Putamen (tissue), 1 donor: ENCODE data around the gene OBP2A.
"Not testable (repeated sequence)": the region's sequence is repeated elsewhere in the genome, so short reads cannot be mapped to it uniquely, and the experiment has no call there.

Source experiments
- DNase-seq: peaks from one replicate; pipeline ENCODE4 v3.0.0-alpha.2; 2016; ENCODE audit warnings: low spot score

The OBP2A gene

GRCh38 chr9:135526730-135527571 is 19.0 kb upstream of the OBP2A start:
- no peak for DNase-seq

- DNase-seq, result not testable (repeated sequence)
These were observed 17.0 kb upstream of the OBP2A start for GRCh38 chr9:135528842-135529435.

GRCh38 chr9:135530146-135530545 is 15.8 kb upstream of the OBP2A start:
- no peak for DNase-seq

GRCh38 chr9:135531096-135531495 is 14.8 kb upstream of the OBP2A start:
- DNase-seq, result no peak

- DNase-seq, result no peak
These were observed 12.8 kb upstream of the OBP2A start for GRCh38 chr9:135533113-135533512.

GRCh38 chr9:135533674-135534073 is 12.3 kb upstream of the OBP2A start:
- DNase-seq, result no peak

GRCh38 chr9:135534192-135534711 is 11.7 kb upstream of the OBP2A start:
- not testable (repeated sequence) for DNase-seq

- not testable (repeated sequence) for DNase-seq
These were observed 11.1 kb upstream of the OBP2A start for GRCh38 chr9:135534826-135535225.

- DNase-seq, result not testable (repeated sequence)
These were observed 10.3 kb upstream of the OBP2A start for GRCh38 chr9:135535631-135536030.

- DNase-seq, result no peak
These were observed 9.7 kb upstream of the OBP2A start for GRCh38 chr9:135536216-135536615.

- not testable (repeated sequence) for DNase-seq
These were observed 2.5 kb upstream of the OBP2A start for GRCh38 chr9:135543262-135543894.

GRCh38 chr9:135544981-135545635 is 818 bp upstream of the OBP2A start:
- no peak for DNase-seq

- DNase-seq, result not testable (repeated sequence)
These were observed 1.1 kb downstream of the OBP2A start for GRCh38 chr9:135546792-135547617.

GRCh38 chr9:135547756-135548736 is 2.1 kb downstream of the OBP2A start:
- DNase-seq, result no peak

GRCh38 chr9:135549478-135550343 is 3.8 kb downstream of the OBP2A start:
- not testable (repeated sequence) for DNase-seq

GRCh38 chr9:135550344-135550918 is 4.5 kb downstream of the OBP2A start:
- DNase-seq, result no peak

GRCh38 chr9:135551031-135551430 is 5.1 kb downstream of the OBP2A start:
- DNase-seq, result no peak

GRCh38 chr9:135551456-135551855 is 5.5 kb downstream of the OBP2A start:
- no peak for DNase-seq
